NOMO-1 treated with dmso at 0.1 percent for 144 hours (cell line): ENCODE results near the gene DYRK1A.

ENCODE experiments used
- DNase-seq: peaks from one replicate; lab custom pipeline; 2025; ENCODE audit not compliant: unreplicated experiment; lab: John Stamatoyannopoulos, UW

DYRK1A gene

GRCh38 chr21:37475186-37475868, 108.8 kb downstream of the DYRK1A start:
- DNase-seq: no peak

- DNase-seq: no peak
Measured at GRCh38 chr21:37478794-37479193, 112.2 kb downstream of the DYRK1A start.

- DNase-seq: no peak
Measured at GRCh38 chr21:37483776-37484175, 117.2 kb downstream of the DYRK1A start.

GRCh38 chr21:37484535-37485474, 118.2 kb downstream of the DYRK1A start:
- DNase-seq: no peak

GRCh38 chr21:37489553-37489952, 123.0 kb downstream of the DYRK1A start:
- DNase-seq: no peak

GRCh38 chr21:37490084-37490483, 123.5 kb downstream of the DYRK1A start:
- no peak for DNase-seq

- DNase-seq: no peak
Measured at GRCh38 chr21:37496972-37497371, 130.4 kb downstream of the DYRK1A start.

GRCh38 chr21:37498664-37499063, 132.1 kb downstream of the DYRK1A start:
- DNase-seq: no peak

GRCh38 chr21:37502947-37503346, 136.4 kb downstream of the DYRK1A start:
- no peak for DNase-seq

- DNase-seq: no peak
Measured at GRCh38 chr21:37503848-37504467, 137.4 kb downstream of the DYRK1A start.

GRCh38 chr21:37505963-37506362, 139.4 kb downstream of the DYRK1A start:
- no peak for DNase-seq

- no peak for DNase-seq
Measured at GRCh38 chr21:37507716-37508115, 141.1 kb downstream of the DYRK1A start.

GRCh38 chr21:37508341-37508740, 141.8 kb downstream of the DYRK1A start:
- no peak for DNase-seq

- no peak for DNase-seq
Measured at GRCh38 chr21:37509802-37510393, 143.3 kb downstream of the DYRK1A start.

GRCh38 chr21:37511848-37512247, 145.3 kb downstream of the DYRK1A start:
- DNase-seq: no peak

- no peak for DNase-seq
Measured at GRCh38 chr21:37513383-37513782, 146.8 kb downstream of the DYRK1A start.

- DNase-seq: no peak
Measured at GRCh38 chr21:37514038-37514667, 147.6 kb downstream of the DYRK1A start.

- no peak for DNase-seq
Measured at GRCh38 chr21:37516998-37517397, 150.4 kb downstream of the DYRK1A start.

- DNase-seq: no peak
Measured at GRCh38 chr21:37520801-37521200, 154.2 kb downstream of the DYRK1A start.

- DNase-seq: no peak
Measured at GRCh38 chr21:37521658-37522057, 155.1 kb downstream of the DYRK1A start.
